Measurements from ENCODE around the gene CTAGE1.

CTAGE1 gene

GRCh38 chr18:22391407-22392345, 26.0 kb downstream of the CTAGE1 start:
- no peak for DNase-seq (ENCODE audit: low read depth in 2 of 2)

GRCh38 chr18:22387787-22388186, 29.9 kb downstream of the CTAGE1 start:
- DNase-seq (ENCODE audit: low read depth in 2 of 2), result no peak

GRCh38 chr18:22387364-22387763, 30.4 kb downstream of the CTAGE1 start:
- no peak for DNase-seq (ENCODE audit: low read depth in 2 of 2)

- DNase-seq (ENCODE audit: low read depth in 2 of 2), result no peak
Measured at GRCh38 chr18:22385718-22386117, 32.0 kb downstream of the CTAGE1 start.

- DNase-seq (ENCODE audit: low read depth in 2 of 2), result no peak
Measured at GRCh38 chr18:22378672-22379282, 38.9 kb downstream of the CTAGE1 start.

- DNase-seq (ENCODE audit: low read depth in 2 of 2), result no peak
Measured at GRCh38 chr18:22377769-22378168, 39.9 kb downstream of the CTAGE1 start.

- DNase-seq (ENCODE audit: low read depth in 2 of 2), result no peak
Measured at GRCh38 chr18:22370414-22370813, 47.3 kb downstream of the CTAGE1 start.

GRCh38 chr18:22368021-22368420, 49.7 kb downstream of the CTAGE1 start:
- no peak for DNase-seq (ENCODE audit: low read depth in 2 of 2)

- no peak for DNase-seq (ENCODE audit: low read depth in 2 of 2)
Measured at GRCh38 chr18:22367303-22367702, 50.4 kb downstream of the CTAGE1 start.

- no peak for DNase-seq (ENCODE audit: low read depth in 2 of 2)
Measured at GRCh38 chr18:22363867-22364463, 53.8 kb downstream of the CTAGE1 start.
